MCF 10A (cell line): ENCODE data around the gene TCF3. TPM values are rescaled to one million over a fixed set of nuclear protein-coding genes. Genes with fewer than 3 reads are reported as not detected.

ENCODE experiments used
- BruUV-seq: library from RNA; stranded (reverse); fragments of 400-500 nt; replicated peaks from 2 replicates; lab custom pipeline; 2021; lab: Mats Ljungman, UMichigan
- CTCF ChIA-PET: fragments of 300-600 bp; sonication (Branson Sonifier 250); formaldehyde crosslinking; extraction: SDS; loops from one replicate; lab custom pipeline; 2021; ENCODE audit warnings: antibody characterized with exemption, inconsistent platforms; lab: Yijun Ruan, JAX
- POLR2A ChIA-PET: fragments of 300-600, 350-650 bp; sonication (Branson Sonifier 250); formaldehyde crosslinking; extraction: SDS; loops from one replicate; lab custom pipeline; 2020; ENCODE audit warnings: antibody characterized with exemption, inconsistent platforms; lab: Yijun Ruan, JAX
- DNase-seq: peaks from one replicate; pipeline ENCODE4 v3.0.0-alpha.2; 2018; ENCODE audit not compliant: unreplicated experiment
- H3K27ac Mint-ChIP-seq: one replicate; pipeline ENCODE4 v1.8.0; 2022; ENCODE audit warnings: mild to moderate bottlenecking, low read depth, mixed read lengths; ENCODE audit not compliant: unreplicated experiment
- H3K27me3 Mint-ChIP-seq: one replicate; pipeline ENCODE4 v1.8.0; 2022; ENCODE audit warnings: mixed read lengths; ENCODE audit not compliant: insufficient read depth, unreplicated experiment
- H3K36me3 Mint-ChIP-seq: one replicate; pipeline ENCODE4 v1.8.0; 2022; ENCODE audit warnings: mild to moderate bottlenecking, moderate library complexity, mixed read lengths; ENCODE audit not compliant: insufficient read depth, unreplicated experiment
- H3K4me1 Mint-ChIP-seq: one replicate; pipeline ENCODE4 v1.8.0; 2022; ENCODE audit warnings: mixed read lengths; ENCODE audit not compliant: insufficient read depth, unreplicated experiment
- H3K4me3 Mint-ChIP-seq: one replicate; pipeline ENCODE4 v1.8.0; 2022; ENCODE audit warnings: mild to moderate bottlenecking, moderate library complexity, mixed read lengths; ENCODE audit not compliant: unreplicated experiment
- H3K9me3 Mint-ChIP-seq: one replicate; pipeline ENCODE4 v1.8.0; 2022; ENCODE audit warnings: mixed read lengths; ENCODE audit not compliant: unreplicated experiment
- intact Hi-C: fragments of 100-400 bp; cut with micrococcal nuclease; formaldehyde crosslinking; loops from 2 replicates; pipeline ENCODE4 v1.14.1; 2022
- total RNA-seq: library from RNA; stranded (reverse); gene quantifications from 2 replicates; pipeline ENCODE4 v1.2.3, GENCODE V29; 2022
- TF ChIP-seq, protein P1 (sequence below): fragments of 200-600 bp; IDR thresholded peaks from one replicate; pipeline ENCODE4 v1.8.0; 2022; ENCODE audit warnings: antibody characterized with exemption, mild to moderate bottlenecking; ENCODE audit not compliant: unreplicated experiment

TCF3 gene
- total RNA-seq, 1 experiment from 2014 or later, result 100 TPM

DNA sequence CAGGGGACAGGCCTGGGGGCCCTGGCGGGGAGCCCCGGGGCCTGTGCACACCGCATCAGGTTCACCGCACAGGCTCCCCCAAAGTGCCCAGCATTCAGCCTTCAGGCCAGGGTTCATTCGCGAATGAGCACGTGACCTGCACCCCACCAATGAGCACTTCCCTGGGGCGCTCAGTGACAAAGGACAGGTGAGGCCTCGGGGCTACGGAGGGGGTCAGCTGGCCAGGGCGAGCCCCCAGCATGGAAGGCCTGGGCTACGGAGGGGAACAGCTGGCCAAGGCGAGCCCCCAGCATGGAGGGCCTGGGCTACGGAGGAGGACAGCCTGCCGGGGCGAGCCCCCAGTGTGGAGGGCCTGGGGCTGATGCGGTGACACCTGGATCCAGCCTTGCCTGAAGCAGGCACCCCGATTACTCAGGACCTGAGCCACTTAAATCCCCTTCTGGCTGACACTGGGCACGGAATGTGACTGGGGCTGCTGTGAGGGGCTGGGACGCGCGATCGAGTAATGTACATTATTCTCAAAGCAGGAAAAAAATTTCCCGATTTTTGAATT, 23.1 kb downstream of the TCF3 start:
- no TSS peak for BruUV-seq
- Mint-ChIP-seq H3K27ac (no peak overlapping the region), H3K9me3 (no peaks in the 10 kb centered on the region), H3K27me3 (no peaks in the 10 kb centered on the region), H3K4me1 (peaks cover 5% of the 10 kb centered on the region), H3K36me3 (peaks cover 28% of the 10 kb centered on the region), H3K4me3 (no peak overlapping the region)
- POLR2A ChIA-PET, result no interaction called here
- TF ChIP-seq, protein P1, sequence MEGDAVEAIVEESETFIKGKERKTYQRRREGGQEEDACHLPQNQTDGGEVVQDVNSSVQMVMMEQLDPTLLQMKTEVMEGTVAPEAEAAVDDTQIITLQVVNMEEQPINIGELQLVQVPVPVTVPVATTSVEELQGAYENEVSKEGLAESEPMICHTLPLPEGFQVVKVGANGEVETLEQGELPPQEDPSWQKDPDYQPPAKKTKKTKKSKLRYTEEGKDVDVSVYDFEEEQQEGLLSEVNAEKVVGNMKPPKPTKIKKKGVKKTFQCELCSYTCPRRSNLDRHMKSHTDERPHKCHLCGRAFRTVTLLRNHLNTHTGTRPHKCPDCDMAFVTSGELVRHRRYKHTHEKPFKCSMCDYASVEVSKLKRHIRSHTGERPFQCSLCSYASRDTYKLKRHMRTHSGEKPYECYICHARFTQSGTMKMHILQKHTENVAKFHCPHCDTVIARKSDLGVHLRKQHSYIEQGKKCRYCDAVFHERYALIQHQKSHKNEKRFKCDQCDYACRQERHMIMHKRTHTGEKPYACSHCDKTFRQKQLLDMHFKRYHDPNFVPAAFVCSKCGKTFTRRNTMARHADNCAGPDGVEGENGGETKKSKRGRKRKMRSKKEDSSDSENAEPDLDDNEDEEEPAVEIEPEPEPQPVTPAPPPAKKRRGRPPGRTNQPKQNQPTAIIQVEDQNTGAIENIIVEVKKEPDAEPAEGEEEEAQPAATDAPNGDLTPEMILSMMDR, result no peak
- intact Hi-C loops, result no loop called here
- no peak for DNase-seq
- CTCF ChIA-PET, result no interaction called here

DNA sequence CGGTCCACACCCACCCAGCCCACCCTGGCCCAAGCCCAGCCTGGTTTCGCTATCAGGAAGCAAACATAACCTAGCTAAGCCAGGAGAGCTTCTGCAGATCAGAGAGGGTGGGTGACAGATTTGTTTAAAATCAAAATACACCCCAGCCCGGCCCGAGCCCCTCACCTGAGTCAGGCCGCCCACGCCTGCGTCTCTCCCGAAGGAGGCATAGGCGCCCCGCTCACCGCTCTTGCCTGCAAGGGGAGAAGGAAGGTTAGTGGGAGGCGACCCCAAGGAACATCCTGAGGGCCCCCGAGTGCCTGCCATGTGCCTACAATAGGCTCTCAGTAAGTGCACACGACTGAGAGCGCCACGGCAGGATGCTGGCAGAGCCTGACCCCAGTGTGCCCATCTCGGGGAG, 25.2 kb downstream of the TCF3 start:
- TF ChIP-seq, protein P1, result no peak
- no peak for DNase-seq
- Mint-ChIP-seq H3K27me3 (no peaks in the 10 kb centered on the region), H3K4me1 (no peaks in the 10 kb centered on the region), H3K9me3 (no peaks in the 10 kb centered on the region), H3K27ac (no peak overlapping the region), H3K4me3 (no peak overlapping the region), H3K36me3 (peaks cover 37% of the 10 kb centered on the region)
- ChIA-PET POLR2A (no interaction called here), CTCF (no interaction called here)
- BruUV-seq, result no TSS peak
- intact Hi-C loops, result no loop called here

DNA sequence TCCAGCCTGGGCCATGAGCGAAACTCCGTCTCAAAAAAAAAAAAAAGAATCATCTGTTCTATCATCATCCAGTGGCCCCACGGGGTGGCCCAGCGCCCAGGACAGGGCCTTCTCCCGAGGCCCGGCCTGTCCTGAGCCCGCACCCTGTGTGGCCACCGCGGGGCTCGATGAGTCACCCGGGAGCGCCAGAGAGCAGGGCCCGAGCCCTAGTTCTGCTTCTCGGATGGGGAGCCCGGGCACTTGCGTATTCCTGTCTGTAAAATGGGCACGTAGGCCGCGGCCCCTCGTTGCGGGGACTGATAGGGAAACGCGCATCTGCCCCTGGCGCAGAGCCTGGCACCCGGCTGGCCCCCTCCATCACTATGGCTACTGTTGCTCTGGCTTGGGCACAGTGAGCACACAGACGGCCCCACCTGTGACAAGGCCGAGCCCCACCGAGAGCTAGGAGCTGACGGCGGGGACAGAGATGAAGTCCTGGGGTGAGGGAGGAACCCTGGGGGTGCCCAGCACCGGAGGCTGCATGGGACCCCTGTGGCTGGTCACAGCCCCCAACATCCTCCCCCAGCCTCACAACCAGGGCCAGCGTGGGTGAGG, 25.9 kb downstream of the TCF3 start:
- TF ChIP-seq, protein P1, result no peak
- Mint-ChIP-seq H3K36me3 (peaks cover 30% of the 10 kb centered on the region), H3K4me3 (no peak overlapping the region), H3K27me3 (no peaks in the 10 kb centered on the region), H3K27ac (no peak overlapping the region), H3K9me3 (no peaks in the 10 kb centered on the region), H3K4me1 (no peaks in the 10 kb centered on the region)
- intact Hi-C loops, result no loop called here
- no TSS peak for BruUV-seq
- CTCF ChIA-PET, result no interaction called here
- DNase-seq, result no peak
- POLR2A ChIA-PET, result no interaction called here

DNA sequence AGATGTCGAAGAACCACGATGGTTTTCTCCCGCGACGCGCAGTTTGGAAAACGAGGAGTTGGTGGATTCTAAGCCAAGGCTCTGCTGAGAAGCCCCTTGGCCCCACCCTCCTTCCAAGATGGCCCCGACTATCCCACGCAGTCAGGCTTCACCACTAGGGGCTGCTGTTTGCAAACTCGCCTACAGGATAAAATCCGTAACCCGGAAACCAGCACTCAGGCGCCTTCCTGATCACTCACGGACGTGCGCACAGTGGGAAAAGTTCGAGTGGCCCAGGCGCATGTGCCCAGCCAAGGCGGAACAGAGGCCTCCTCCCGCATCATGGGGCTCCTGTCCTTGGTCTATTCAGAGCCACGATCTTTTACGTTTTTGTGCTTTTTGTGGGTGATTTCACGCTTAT, 28.0 kb downstream of the TCF3 start:
- BruUV-seq, result no TSS peak
- Mint-ChIP-seq H3K4me3 (no peak overlapping the region), H3K36me3 (peaks cover 26% of the 10 kb centered on the region), H3K27me3 (no peaks in the 10 kb centered on the region), H3K4me1 (no peaks in the 10 kb centered on the region), H3K9me3 (no peaks in the 10 kb centered on the region), H3K27ac (peak overlapping the region; percentile 12)
- TF ChIP-seq, protein P1, result peak; percentile 44
- ChIA-PET CTCF (interaction anchor here (0.9 to 1.5 kb wide), 2 partner anchors 48 to 190 kb away, joined by 5 to 7 read pairs; no protein-coding TSS in a partner anchor), POLR2A (no interaction called here)
- DNase-seq, result peak; percentile 35
- intact Hi-C loops, result no loop called here
